Measurements from ENCODE around the gene DLX1. TPM values are rescaled to one million over a fixed set of nuclear protein-coding genes. Genes with fewer than 3 reads are reported as not detected.

DLX1 gene
- total RNA-seq, 1 donor from 2014 or later, result 0.17 TPM

GRCh38 chr2:172087780-172088244 is 2.5 kb downstream of the DLX1 start:
- no peak for TF ChIP-seq CTCF (IDR thresholded peaks at IDR 0.05; ENCODE audit: insufficient read depth, low read length, poor library complexity, severe bottlenecking)
- H3K36me3 ChIP-seq (ENCODE audit: control insufficient read depth, insufficient read depth, low read length), result no peaks in the 10 kb centered on the region
- H3K27me3 ChIP-seq (ENCODE audit: control insufficient read depth, insufficient read depth, low read length), result peaks cover 95% of the 10 kb centered on the region
- DNase-seq (ENCODE audit: low read depth), result no peak
- no peak overlapping the region for H3K4me3 ChIP-seq (ENCODE audit: low read depth, low read length)

GRCh38 chr2:172088245-172089004 is 3.1 kb downstream of the DLX1 start:
- H3K36me3 ChIP-seq (ENCODE audit: control insufficient read depth, insufficient read depth, low read length), result no peaks in the 10 kb centered on the region
- DNase-seq (ENCODE audit: low read depth), result no peak
- no peak overlapping the region for H3K4me3 ChIP-seq (ENCODE audit: low read depth, low read length)
- no peak for TF ChIP-seq CTCF (IDR thresholded peaks at IDR 0.05; ENCODE audit: insufficient read depth, low read length, poor library complexity, severe bottlenecking)
- peaks cover 95% of the 10 kb centered on the region for H3K27me3 ChIP-seq (ENCODE audit: control insufficient read depth, insufficient read depth, low read length)

DNA sequence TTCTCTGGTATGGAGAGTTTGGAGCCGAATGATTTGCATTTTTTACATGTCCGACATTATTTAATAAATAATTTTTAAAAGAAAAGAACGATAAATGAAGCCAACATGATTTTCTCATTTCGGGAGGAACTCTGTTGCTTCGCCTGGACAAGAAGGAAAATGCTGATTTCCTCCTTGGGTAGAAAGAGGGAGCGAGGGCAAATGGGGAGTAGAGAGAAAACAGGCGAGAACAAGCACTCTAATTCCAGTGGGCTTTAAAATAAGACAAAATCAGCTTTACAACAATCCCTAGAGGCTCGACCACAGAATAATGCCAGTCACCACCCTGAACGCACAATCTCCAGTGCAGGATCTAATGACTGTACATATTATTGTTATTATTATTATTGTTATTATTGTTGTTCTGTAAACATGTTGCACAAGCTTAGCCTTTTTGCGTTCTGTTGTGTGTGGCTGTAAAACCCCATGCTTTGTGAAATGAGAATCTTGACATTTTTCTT is 3.7 kb downstream of the DLX1 start:
- no peaks in the 10 kb centered on the region for H3K36me3 ChIP-seq (ENCODE audit: control insufficient read depth, insufficient read depth, low read length)
- TF ChIP-seq CTCF (IDR thresholded peaks at IDR 0.05; ENCODE audit: insufficient read depth, low read length, poor library complexity, severe bottlenecking), result no peak
- H3K4me3 ChIP-seq (ENCODE audit: low read depth, low read length), result no peak overlapping the region
- peaks cover 95% of the 10 kb centered on the region for H3K27me3 ChIP-seq (ENCODE audit: control insufficient read depth, insufficient read depth, low read length)
- DNase-seq (ENCODE audit: low read depth), result no peak

- Histone ChIP-seq H3K4me3 (ENCODE audit: low read depth, low read length) (no peak overlapping the region), H3K36me3 (ENCODE audit: control insufficient read depth, insufficient read depth, low read length) (no peaks in the 10 kb centered on the region), H3K27me3 (ENCODE audit: control insufficient read depth, insufficient read depth, low read length) (peaks cover 95% of the 10 kb centered on the region)
- TF ChIP-seq CTCF (IDR thresholded peaks at IDR 0.05; ENCODE audit: insufficient read depth, low read length, poor library complexity, severe bottlenecking), result no peak
- no peak for DNase-seq (ENCODE audit: low read depth)
These were observed 4.3 kb downstream of the DLX1 start for GRCh38 chr2:172089633-172090032.

DNA sequence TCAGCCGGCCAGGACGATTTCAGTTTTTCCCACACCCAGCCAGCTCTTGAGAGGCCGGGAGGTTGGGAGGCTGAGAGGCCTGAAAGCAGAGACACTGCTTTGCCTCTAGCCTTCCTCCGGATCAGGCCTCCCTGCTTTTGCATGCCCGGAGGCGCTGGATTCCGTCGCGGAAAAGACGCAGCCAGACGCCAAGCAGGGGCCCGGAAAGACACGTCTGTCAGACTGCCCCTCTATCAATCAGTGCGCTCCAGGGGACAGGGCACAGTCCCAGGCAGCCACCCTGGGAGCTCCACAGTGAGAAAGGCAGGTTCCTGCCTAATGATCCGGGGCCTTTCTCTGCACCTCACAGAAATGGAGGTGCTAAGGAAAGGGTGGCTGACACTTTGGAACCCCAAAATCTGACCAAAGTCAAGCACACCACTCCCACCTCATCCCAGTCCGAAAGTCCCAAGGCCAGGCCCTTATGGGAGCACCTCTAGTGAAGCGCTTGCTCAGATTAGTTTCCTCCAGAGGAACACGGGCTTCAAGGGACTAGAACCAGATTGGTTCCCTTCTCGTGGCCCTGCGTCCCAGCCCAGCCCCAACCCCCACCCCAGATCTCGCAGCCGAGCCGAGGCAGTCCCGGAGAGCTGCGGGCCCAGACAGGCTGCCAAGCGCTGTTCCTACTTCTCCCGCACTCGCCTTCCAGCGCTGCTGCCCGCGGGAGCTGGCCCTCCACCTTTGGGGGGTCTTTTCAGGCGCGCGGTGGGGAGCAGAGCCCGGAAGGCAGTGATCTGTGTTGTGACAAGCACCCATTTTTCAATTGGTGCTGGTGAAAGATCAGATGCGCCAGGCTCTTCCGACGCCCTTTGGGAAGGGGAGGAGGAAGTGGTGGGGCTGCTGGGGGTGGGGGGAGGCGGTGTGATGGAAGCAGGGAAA is 5.0 kb downstream of the DLX1 start:
- no peak overlapping the region for H3K4me3 ChIP-seq (ENCODE audit: low read depth, low read length)
- no peak for TF ChIP-seq CTCF (IDR thresholded peaks at IDR 0.05; ENCODE audit: insufficient read depth, low read length, poor library complexity, severe bottlenecking)
- peaks cover 95% of the 10 kb centered on the region for H3K27me3 ChIP-seq (ENCODE audit: control insufficient read depth, insufficient read depth, low read length)
- no peak for DNase-seq (ENCODE audit: low read depth)
- H3K36me3 ChIP-seq (ENCODE audit: control insufficient read depth, insufficient read depth, low read length), result no peaks in the 10 kb centered on the region
